Measurements from ENCODE around the gene ZNF396. TPM values are rescaled to one million over a fixed set of nuclear protein-coding genes. Genes with fewer than 3 reads are reported as not detected.
A peak's percentile ranks its signal among the peaks of the same experiment; 100 is the strongest.

The ZNF396 gene
- total and polyA plus RNA-seq, 7 experiments from 2014 or later = 0.11 to 8.2 (median 1.0) TPM

DNA sequence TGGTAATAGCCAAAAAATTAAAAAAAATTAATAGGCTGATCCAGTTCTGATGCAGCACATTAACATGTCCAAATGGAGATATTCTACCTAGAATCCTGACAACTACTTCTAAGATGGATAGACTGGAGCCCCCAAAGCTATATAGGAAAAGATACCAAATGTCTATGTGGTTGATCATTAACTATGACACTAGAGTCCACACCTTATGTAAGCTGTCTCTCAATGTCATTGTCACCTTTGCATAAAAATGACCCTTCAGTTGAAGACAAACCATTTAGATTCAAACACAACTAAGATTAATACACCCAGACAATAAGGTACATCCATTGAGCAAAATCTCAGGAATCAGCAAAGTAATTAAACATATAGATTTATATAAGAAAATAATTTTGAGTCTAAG, 14.6 kb downstream of the ZNF396 start:
- no peak overlapping the region for H3K27ac ChIP-seq (ENCODE audit: low read depth, low read length)
- H3K36me3 ChIP-seq (ENCODE audit: control insufficient read depth in 2 of 3, insufficient read depth in 3 of 3, low read length in 3 of 3) = no peaks in the 10 kb centered on the region
- H3K27me3 ChIP-seq (ENCODE audit: control insufficient read depth in 2 of 2, insufficient read depth in 2 of 2, low read length in 2 of 2) = no peaks in the 10 kb centered on the region
- POLR2A ChIA-PET = no interaction called here
- H3K4me1 ChIP-seq (ENCODE audit: control insufficient read depth in 2 of 2, insufficient read depth in 2 of 2, low read length in 2 of 2) = no peaks in the 10 kb centered on the region
- intact Hi-C loops (cut with micrococcal nuclease) = no loop called here
- H3K9me3 ChIP-seq (ENCODE audit: control insufficient read depth in 2 of 3, low read length in 3 of 3) = no peaks in the 10 kb centered on the region
- H3K4me3 ChIP-seq (ENCODE audit: low read length) = no peak overlapping the region
- peaks cover 0 to 3% (median 0%) of the 10 kb centered on the region in 5 donors for H3K36me3 Mint-ChIP-seq
- peaks cover 0 to 2% (median 0%) of the 10 kb centered on the region in 11 donors for H3K9me3 Mint-ChIP-seq
- CTCF ChIA-PET = interaction anchor here (1.1 kb wide), 1 partner anchor 24 kb away, joined by 3 read pairs; no protein-coding TSS in a partner anchor
- H3K27me3 Mint-ChIP-seq = peaks cover 0 to 20% (median 9%) of the 10 kb centered on the region in 5 donors
- DNase-seq (no peak), ATAC-seq (no peak)
- no peak overlapping the region for H3K27ac Mint-ChIP-seq
- H3K4me1 Mint-ChIP-seq = peaks cover 0 to 4% (median 0%) of the 10 kb centered on the region in 7 donors
- H3K4me3 Mint-ChIP-seq = no peak overlapping the region

DNA sequence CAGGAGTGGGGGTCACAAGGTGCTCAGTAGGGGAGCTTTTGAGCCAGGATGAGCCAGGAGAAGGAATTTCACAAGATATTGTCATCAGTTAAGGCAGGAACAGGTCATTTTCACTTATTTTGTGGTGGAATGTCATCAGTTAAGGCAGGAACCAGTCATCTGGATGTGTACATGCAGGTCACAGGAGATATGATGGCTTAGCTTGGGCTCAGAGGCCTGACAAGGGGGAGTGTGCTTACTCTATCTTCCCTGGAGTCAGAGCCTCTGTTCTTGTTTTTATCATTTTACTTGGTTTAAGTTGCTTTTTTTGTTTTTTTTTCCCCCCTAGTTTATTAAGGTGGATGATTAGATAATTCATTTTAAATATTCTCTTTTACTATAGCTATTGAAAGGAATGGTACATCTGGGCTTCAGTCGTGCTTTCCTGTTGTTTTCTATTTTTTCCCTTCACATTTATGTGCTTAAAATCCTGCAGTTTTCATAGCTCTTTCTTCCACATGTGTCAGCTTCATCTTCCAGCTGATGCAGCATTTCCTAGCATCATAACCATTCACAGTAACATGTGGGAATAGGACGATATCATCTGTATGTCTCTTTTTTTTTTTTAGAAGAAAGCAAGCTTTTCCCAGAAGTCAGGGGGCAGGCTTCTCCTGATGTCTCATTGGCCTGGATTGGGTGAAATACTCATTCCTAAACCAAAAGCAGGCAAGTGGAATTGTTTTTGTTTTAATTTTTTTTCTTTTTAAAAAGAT, 15.4 kb downstream of the ZNF396 start:
- Histone ChIP-seq H3K9me3 (ENCODE audit: control insufficient read depth in 2 of 3, low read length in 3 of 3) (no peaks in the 10 kb centered on the region), H3K27ac (ENCODE audit: low read depth, low read length) (no peak overlapping the region), H3K4me3 (ENCODE audit: low read length) (no peak overlapping the region), H3K27me3 (ENCODE audit: control insufficient read depth in 2 of 2, insufficient read depth in 2 of 2, low read length in 2 of 2) (no peaks in the 10 kb centered on the region), H3K4me1 (ENCODE audit: control insufficient read depth in 2 of 2, insufficient read depth in 2 of 2, low read length in 2 of 2) (no peaks in the 10 kb centered on the region), H3K36me3 (ENCODE audit: control insufficient read depth in 2 of 3, insufficient read depth in 3 of 3, low read length in 3 of 3) (no peaks in the 10 kb centered on the region)
- ATAC-seq (no peak), DNase-seq (no peak)
- peaks cover 0 to 3% (median 0%) of the 10 kb centered on the region in 5 donors for H3K36me3 Mint-ChIP-seq
- H3K27ac Mint-ChIP-seq = no peak overlapping the region
- POLR2A ChIA-PET = no interaction called here
- intact Hi-C loops (cut with micrococcal nuclease) = no loop called here
- peaks cover 0 to 4% (median 0%) of the 10 kb centered on the region in 7 donors for H3K4me1 Mint-ChIP-seq
- CTCF ChIA-PET = interaction anchor here (0.7 to 1.1 kb wide), 2 partner anchors 19 to 25 kb away, joined by 3 read pairs; no protein-coding TSS in a partner anchor
- H3K27me3 Mint-ChIP-seq = peaks cover 0 to 20% (median 9%) of the 10 kb centered on the region in 5 donors
- H3K4me3 Mint-ChIP-seq = no peak overlapping the region
- peaks cover 0 to 2% (median 0%) of the 10 kb centered on the region in 11 donors for H3K9me3 Mint-ChIP-seq

DNA sequence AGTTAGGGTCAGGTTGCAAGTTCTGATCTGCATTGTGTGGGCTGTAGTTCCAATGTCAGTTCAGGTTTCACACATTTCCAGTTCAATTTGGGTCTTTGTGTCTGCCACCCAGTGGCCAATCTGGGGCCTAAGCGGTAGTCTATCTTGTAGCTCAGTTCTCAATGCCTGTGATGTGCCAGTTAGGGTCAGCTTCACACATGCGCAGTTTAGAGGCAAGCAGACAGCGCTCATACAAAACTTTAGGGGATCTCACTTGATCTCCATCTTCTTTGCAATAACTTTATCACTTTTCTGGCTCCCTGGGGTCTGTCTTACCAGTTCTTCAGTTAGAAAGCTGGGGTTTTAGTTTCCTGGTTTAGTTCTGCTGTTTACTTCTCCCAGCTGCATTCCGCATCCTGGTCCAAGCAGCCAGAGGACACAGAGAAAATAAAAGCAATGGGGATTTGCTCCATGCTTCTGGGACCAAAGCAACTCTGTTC, 22.0 kb downstream of the ZNF396 start:
- no peaks in the 10 kb centered on the region for H3K27me3 ChIP-seq (ENCODE audit: control insufficient read depth in 2 of 2, insufficient read depth in 2 of 2, low read length in 2 of 2)
- H3K27ac ChIP-seq (ENCODE audit: low read depth, low read length) = no peak overlapping the region
- no peak overlapping the region for H3K4me3 Mint-ChIP-seq
- DNase-seq = peak; percentile 16 to 67 (median 49)
- peaks cover 0 to 7% (median 0%) of the 10 kb centered on the region in 7 donors for H3K4me1 Mint-ChIP-seq
- intact Hi-C loops (cut with micrococcal nuclease) = loop anchor here (1.0 to 10.0 kb wide), 6 partner anchors 11 to 488 kb away; partner anchors contain the start of gene ZNF24 (in 1 of the 2)
- peak; percentile 98 for ATAC-seq
- peak overlapping the region in 1 of 9 donors; percentile 21 for H3K27ac Mint-ChIP-seq
- H3K9me3 Mint-ChIP-seq = peaks cover 4 to 16% (median 8%) of the 10 kb centered on the region in 11 donors
- no peaks in the 10 kb centered on the region for H3K4me1 ChIP-seq (ENCODE audit: control insufficient read depth in 2 of 2, insufficient read depth in 2 of 2, low read length in 2 of 2)
- ChIA-PET POLR2A (interaction anchor here (1.1 to 1.8 kb wide), 2 partner anchors 11 to 123 kb away, joined by 3 to 9 read pairs; partner anchors contain the start of gene ZNF24), CTCF (interaction anchor here (0.5 to 1.6 kb wide), 13 partner anchors 10 to 527 kb away, joined by 3 to 11 read pairs (median 3); partner anchors contain the start of gene ZNF24)
- H3K4me3 ChIP-seq (ENCODE audit: low read length) = no peak overlapping the region
- peaks cover 0 to under 1% (median 0%) of the 10 kb centered on the region in 5 donors for H3K27me3 Mint-ChIP-seq
- H3K9me3 ChIP-seq (ENCODE audit: control insufficient read depth in 2 of 3, low read length in 3 of 3) = peaks cover 0 to 11% (median 0%) of the 10 kb centered on the region in 3 experiments
- H3K36me3 ChIP-seq (ENCODE audit: control insufficient read depth in 2 of 3, insufficient read depth in 3 of 3, low read length in 3 of 3) = no peaks in the 10 kb centered on the region
- H3K36me3 Mint-ChIP-seq = peaks cover 0 to 11% (median 7%) of the 10 kb centered on the region in 5 donors

DNA sequence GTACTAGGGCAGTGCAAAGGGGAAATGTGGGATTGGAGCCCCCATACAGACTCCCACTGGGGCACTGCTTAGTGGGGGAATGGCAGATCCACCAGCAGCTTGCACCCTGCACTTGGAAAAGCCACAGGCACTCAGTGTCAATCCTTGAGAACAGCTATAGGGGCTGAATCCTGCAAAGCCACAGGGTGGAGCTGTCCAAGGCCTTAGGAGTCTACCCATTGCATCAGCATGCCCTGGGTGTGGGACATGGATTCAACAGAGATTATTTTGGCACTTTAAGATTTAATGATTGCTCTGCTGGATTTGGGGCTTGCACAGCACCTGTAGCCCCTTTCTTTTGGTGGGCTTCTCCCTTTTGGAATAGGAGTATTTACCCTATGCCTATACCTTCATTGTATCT, 24.4 kb downstream of the ZNF396 start:
- peaks cover 0 to 7% (median 0%) of the 10 kb centered on the region in 7 donors for H3K4me1 Mint-ChIP-seq
- no peak overlapping the region for H3K4me3 Mint-ChIP-seq
- H3K4me3 ChIP-seq (ENCODE audit: low read length) = no peak overlapping the region
- DNase-seq (no peak), ATAC-seq (no peak)
- ChIA-PET POLR2A (interaction anchor here (1.6 kb wide), 1 partner anchor 108 kb away, joined by 3 read pairs; no protein-coding TSS in a partner anchor), CTCF (no interaction called here)
- no peak overlapping the region for H3K27ac ChIP-seq (ENCODE audit: low read depth, low read length)
- peaks cover 0 to 11% (median 7%) of the 10 kb centered on the region in 5 donors for H3K36me3 Mint-ChIP-seq
- no peaks in the 10 kb centered on the region for H3K27me3 ChIP-seq (ENCODE audit: control insufficient read depth in 2 of 2, insufficient read depth in 2 of 2, low read length in 2 of 2)
- H3K27me3 Mint-ChIP-seq = no peaks in the 10 kb centered on the region
- no peaks in the 10 kb centered on the region for H3K4me1 ChIP-seq (ENCODE audit: control insufficient read depth in 2 of 2, insufficient read depth in 2 of 2, low read length in 2 of 2)
- no peak overlapping the region for H3K27ac Mint-ChIP-seq
- H3K9me3 Mint-ChIP-seq = peaks cover 4 to 16% (median 8%) of the 10 kb centered on the region in 11 donors
- no peaks in the 10 kb centered on the region for H3K36me3 ChIP-seq (ENCODE audit: control insufficient read depth in 2 of 3, insufficient read depth in 3 of 3, low read length in 3 of 3)
- intact Hi-C loops (cut with micrococcal nuclease) = loop anchor here in 1 of 2 donors (10.0 kb wide), 1 partner anchor 348 kb away; no protein-coding TSS in a partner anchor
- H3K9me3 ChIP-seq (ENCODE audit: control insufficient read depth in 2 of 3, low read length in 3 of 3) = peaks cover 0 to 11% (median 0%) of the 10 kb centered on the region in 3 experiments

DNA sequence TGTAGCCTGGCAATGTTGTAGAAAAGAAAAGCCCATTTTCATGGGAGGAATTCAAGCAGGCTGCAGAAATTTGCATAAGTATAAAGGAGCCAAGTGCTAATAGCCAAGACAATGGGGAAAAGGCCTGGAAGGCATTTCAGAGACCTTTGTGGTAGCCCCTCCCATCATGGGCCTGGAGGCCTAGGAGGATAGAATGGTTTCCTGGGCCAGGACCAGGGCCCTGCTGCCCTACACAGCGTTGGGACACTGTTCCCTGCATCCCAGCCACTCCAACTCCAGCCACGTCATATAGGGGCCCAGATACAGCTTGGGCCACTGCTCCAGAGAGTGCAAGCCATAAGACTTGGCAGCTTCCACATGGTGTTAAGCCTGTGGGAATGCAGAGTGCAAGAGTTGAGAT, 24.9 kb downstream of the ZNF396 start:
- Histone ChIP-seq H3K36me3 (ENCODE audit: control insufficient read depth in 2 of 3, insufficient read depth in 3 of 3, low read length in 3 of 3) (no peaks in the 10 kb centered on the region), H3K4me1 (ENCODE audit: control insufficient read depth in 2 of 2, insufficient read depth in 2 of 2, low read length in 2 of 2) (no peaks in the 10 kb centered on the region), H3K27ac (ENCODE audit: low read depth, low read length) (no peak overlapping the region), H3K9me3 (ENCODE audit: control insufficient read depth in 2 of 3, low read length in 3 of 3) (peaks cover 0 to 11% (median 0%) of the 10 kb centered on the region in 3 experiments), H3K4me3 (ENCODE audit: low read length) (no peak overlapping the region), H3K27me3 (ENCODE audit: control insufficient read depth in 2 of 2, insufficient read depth in 2 of 2, low read length in 2 of 2) (no peaks in the 10 kb centered on the region)
- DNase-seq = no peak
- Mint-ChIP-seq H3K27ac (no peak overlapping the region), H3K4me1 (peaks cover 0 to 7% (median 0%) of the 10 kb centered on the region in 7 donors), H3K9me3 (peaks cover 4 to 16% (median 8%) of the 10 kb centered on the region in 11 donors), H3K36me3 (peaks cover 0 to 11% (median 7%) of the 10 kb centered on the region in 5 donors), H3K27me3 (no peaks in the 10 kb centered on the region), H3K4me3 (no peak overlapping the region)
- ATAC-seq = no peak
- ChIA-PET CTCF (no interaction called here), POLR2A (interaction anchor here (1.6 kb wide), 1 partner anchor 108 kb away, joined by 3 read pairs; no protein-coding TSS in a partner anchor)
- intact Hi-C loops (cut with micrococcal nuclease) = loop anchor here in 1 of 2 donors (10.0 kb wide), 1 partner anchor 347 kb away; no protein-coding TSS in a partner anchor

DNA sequence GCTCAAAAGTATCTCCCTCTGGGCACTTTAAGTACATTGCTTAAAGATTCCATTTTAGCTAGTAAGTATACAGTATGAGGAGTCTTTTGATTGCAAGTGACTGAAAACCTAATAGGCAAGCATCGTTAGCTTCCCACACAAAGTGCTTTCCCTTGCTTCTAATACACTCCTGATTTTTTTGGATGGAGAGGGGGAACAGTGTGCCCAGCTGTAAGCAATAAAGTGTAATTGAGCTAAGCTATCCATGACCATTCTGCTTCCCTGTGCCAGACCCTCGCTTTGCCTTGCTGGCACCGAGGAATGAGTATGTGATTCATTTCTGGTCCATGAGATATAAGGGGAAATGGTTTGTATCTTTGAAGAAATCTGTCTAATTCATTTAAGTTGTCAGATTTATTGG, 29.1 kb downstream of the ZNF396 start:
- intact Hi-C loops (cut with micrococcal nuclease) = no loop called here
- Histone ChIP-seq H3K27me3 (ENCODE audit: control insufficient read depth in 2 of 2, insufficient read depth in 2 of 2, low read length in 2 of 2) (no peaks in the 10 kb centered on the region), H3K9me3 (ENCODE audit: control insufficient read depth in 2 of 3, low read length in 3 of 3) (peaks cover 0 to 11% (median 0%) of the 10 kb centered on the region in 3 experiments), H3K27ac (ENCODE audit: low read depth, low read length) (no peak overlapping the region), H3K4me3 (ENCODE audit: low read length) (no peak overlapping the region), H3K36me3 (ENCODE audit: control insufficient read depth in 2 of 3, insufficient read depth in 3 of 3, low read length in 3 of 3) (peaks cover 0 to 8% (median 0%) of the 10 kb centered on the region in 3 experiments), H3K4me1 (ENCODE audit: control insufficient read depth in 2 of 2, insufficient read depth in 2 of 2, low read length in 2 of 2) (peaks cover 12 to 15% of the 10 kb centered on the region in 2 donors)
- no peaks in the 10 kb centered on the region for H3K27me3 Mint-ChIP-seq
- peaks cover 4 to 14% (median 8%) of the 10 kb centered on the region in 11 donors for H3K9me3 Mint-ChIP-seq
- H3K36me3 Mint-ChIP-seq = peaks cover 0 to 11% (median 10%) of the 10 kb centered on the region in 5 donors
- ChIA-PET CTCF (interaction anchor here (0.6 kb wide), 1 partner anchor 83 kb away, joined by 4 read pairs; no protein-coding TSS in a partner anchor), POLR2A (no interaction called here)
- DNase-seq (no peak), ATAC-seq (no peak)
- peaks cover 12 to 21% (median 16%) of the 10 kb centered on the region in 7 donors for H3K4me1 Mint-ChIP-seq
- H3K4me3 Mint-ChIP-seq = no peak overlapping the region
- H3K27ac Mint-ChIP-seq = no peak overlapping the region

Data from naive thymus-derived CD4-positive, alpha-beta T cell (primary cell).